Ovary (tissue), 9 donors: ENCODE data around the gene SCAMP5. TPM values are rescaled to one million over a fixed set of nuclear protein-coding genes. Genes with fewer than 3 reads are reported as not detected.
A peak's percentile ranks its signal among the peaks of the same experiment; 100 is the strongest.

Source experiments
- DNase-seq, 5 donors: peaks; one replicate each; pipeline ENCODE4 v3.0.0-alpha.2; 2019 to 2020
- H3K27ac ChIP-seq, 2 donors: fragments of 200-600 bp; one replicate each; pipeline versions ENCODE4 v1.5.1 to v1.8.0; 2019 to 2022
- H3K27me3 ChIP-seq: fragments of 200-600 bp; one replicate; pipeline ENCODE4 v1.8.0; 2022
- H3K36me3 ChIP-seq: fragments of 200-600 bp; sonication (generic); one replicate; pipeline ENCODE4 v1.5.1; 2019
- H3K4me1 ChIP-seq: one replicate; pipeline ENCODE4 v1.8.1; 2013; ENCODE audit warnings: mild to moderate bottlenecking, moderate library complexity; ENCODE audit not compliant: insufficient read depth
- H3K4me3 ChIP-seq: fragments of 200-600 bp; sonication (generic); one replicate; pipeline ENCODE4 v1.5.1; 2017
- H3K9me3 ChIP-seq, 2 donors: fragments of 200-600 bp in 1 of 2; sonication (generic) in 1 of 2; one replicate each; pipeline versions ENCODE4 v1.5.1 to v1.8.1; 2013 to 2019; ENCODE audit warnings: mild to moderate bottlenecking in 1 of 2, moderate library complexity in 1 of 2
- CTCF ChIP-seq, 3 donors: fragments of 450-650 bp in 2 of 3; fragments of 200-600 bp in 1 of 3; IDR thresholded peaks; one replicate each; pipeline versions ENCODE4 v1.5.1 to v1.8.0; 2016 to 2022; ENCODE audit warnings: antibody characterized with exemption in 3 of 3, mild to moderate bottlenecking in 1 of 3
- EP300 ChIP-seq: sonication (generic); formaldehyde crosslinking; IDR thresholded peaks from one replicate; pipeline ENCODE4 v1.6.1; 2017; ENCODE audit warnings: antibody characterized with exemption
- POLR2A ChIP-seq: fragments of 450-650 bp; IDR thresholded peaks from one replicate; pipeline ENCODE4 v1.6.1; 2017; ENCODE audit warnings: antibody characterized with exemption, mild to moderate bottlenecking, moderate library complexity
- WGBS, 3 donors: extraction: QIAGEN DNeasy Blood & Tissue Kit in 1 of 3; methylation state at CpG; one replicate each; pipeline versions ENCODE4 v1.1.5 to v1.1.7; 2013 to 2017; 5-methylcytosine and 5-hydroxymethylcytosine counted together
- intact Hi-C, 4 donors: fragments of 100-400 bp; cut with DNase I; formaldehyde crosslinking; loops; one replicate each; pipeline versions ENCODE4 v1.11.0 to v1.15.1; 2022 to 2023
- polyA plus RNA-seq, 2 donors: library from polyadenylated mRNA; stranded (reverse); fragments of 200-250 nt in 1 of 2; fragments of 350-450 nt in 1 of 2; fragmentation: Illumina TruSeq in 1 of 2; extraction: RNeasy Lipid Tissue Mini Kit (QIAGEN cat#74804) in 1 of 2; gene quantifications; one replicate each; pipeline ENCODE4 v1.2.3, GENCODE V29; 2013 to 2014
- total RNA-seq, 7 donors: library from RNA; depleted of rRNA in 2 of 7; stranded (reverse); fragments of >200 nt in 2 of 7; fragmentation: NEBNext Ultra II Directional in 3 of 7; extraction: Animal tissue kit (Norgen Biotek cat#: 25700) in 3 of 7; gene quantifications; one replicate each; pipeline versions ENCODE4 v1.1.0 to v1.2.4, GENCODE V29; 2016 to 2023
- donor health status: DM: no; HTN: no; CAD: no; lungs with moderate emphysema.
- donor health status: DM: no; HTN: no; CAD: no.
- donor health status: Bipolar disorder and iron deficiency.
- donor health status: DM: yes; HTN: yes; CAD: no.
- donor health status: DM: no; HTN: no; CAD: no.
- donor health status: DM: yes; HTN: yes; CAD: no.

The SCAMP5 gene
- total and polyA plus RNA-seq, 9 donors = 2.6 to 17.8 (median 5.7) TPM

DNA sequence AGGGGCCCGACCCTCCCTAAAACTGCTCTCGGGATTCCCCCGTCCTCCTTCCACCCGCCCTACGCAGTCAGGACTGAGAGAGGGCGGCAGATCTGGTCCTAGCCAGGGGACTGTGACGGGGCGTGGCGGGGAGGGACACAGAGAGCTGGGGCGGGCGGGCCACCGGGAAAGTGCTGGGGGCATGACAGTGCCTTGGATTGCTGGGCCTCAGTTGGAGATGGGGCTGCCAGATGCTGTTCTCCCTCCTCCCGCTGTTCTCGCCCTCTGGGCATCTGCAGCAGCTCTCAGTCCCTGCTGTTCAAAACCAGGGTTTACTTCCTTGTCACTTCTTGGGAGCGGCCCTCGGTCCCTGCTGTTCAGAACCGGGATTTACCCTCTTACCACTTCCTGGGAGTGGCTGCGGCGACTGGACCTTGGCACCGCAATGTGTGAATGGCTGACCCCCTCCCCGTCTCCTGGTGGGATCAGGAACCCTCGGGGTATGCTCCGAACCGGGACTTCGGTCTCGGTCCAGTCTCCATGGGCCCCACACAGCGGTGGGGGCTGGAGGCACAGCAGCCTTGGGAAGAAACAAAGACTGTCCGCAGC lies 36.9 kb upstream of the SCAMP5 start:
- TF ChIP-seq POLR2A (no peak), CTCF (IDR thresholded peaks at IDR 0.05) (peak in 2 of 3 donors; percentile 24 to 39), EP300 (no peak)
- Histone ChIP-seq H3K27me3 (no peaks in the 10 kb centered on the region), H3K27ac (no peak overlapping the region), H3K4me3 (peak overlapping the region; percentile 56), H3K36me3 (no peaks in the 10 kb centered on the region), H3K9me3 (no peaks in the 10 kb centered on the region), H3K4me1 (peaks cover 3% of the 10 kb centered on the region)
- WGBS, 3 donors = 7 to 19% (median 15%) methylated on average over 25 to 28 of the region's 28 CpGs
- peak in 3 of 5 donors; percentile 35 to 45 (median 43) for DNase-seq
- intact Hi-C loops = loop anchor here in 3 of 4 donors (5.0 to 10.0 kb wide), 4 partner anchors 64 to 249 kb away; partner anchors contain the start of genes C15orf39 (in 1 of the 3), CSK (in 1 of the 3) and PPCDC (in 1 of the 3)

- Histone ChIP-seq H3K36me3 (no peaks in the 10 kb centered on the region), H3K4me3 (peak overlapping the region; percentile 56), H3K27ac (no peak overlapping the region), H3K4me1 (peaks cover 1% of the 10 kb centered on the region), H3K27me3 (no peaks in the 10 kb centered on the region), H3K9me3 (no peaks in the 10 kb centered on the region)
- intact Hi-C loops = loop anchor here in 3 of 4 donors (5.0 to 10.0 kb wide), 4 partner anchors 63 to 248 kb away; partner anchors contain the start of genes C15orf39 (in 1 of the 3), CSK (in 1 of the 3) and PPCDC (in 1 of the 3)
- TF ChIP-seq CTCF (IDR thresholded peaks at IDR 0.05) (no peak), POLR2A (no peak), EP300 (no peak)
- DNase-seq = peak in 1 of 5 donors; percentile 35
- 5 to 8% (median 7%) methylated on average over 47 of the region's 47 CpGs for WGBS, 3 donors
These were observed 36.3 kb upstream of the SCAMP5 start for GRCh38 chr15:74958908-74959585.

GRCh38 chr15:74959586-74959939 lies 35.8 kb upstream of the SCAMP5 start:
- H3K27ac ChIP-seq = no peak overlapping the region
- H3K4me1 ChIP-seq = peaks cover 1% of the 10 kb centered on the region
- 8 to 15% (median 13%) methylated on average over 8 of the region's 8 CpGs for WGBS, 3 donors

DNA sequence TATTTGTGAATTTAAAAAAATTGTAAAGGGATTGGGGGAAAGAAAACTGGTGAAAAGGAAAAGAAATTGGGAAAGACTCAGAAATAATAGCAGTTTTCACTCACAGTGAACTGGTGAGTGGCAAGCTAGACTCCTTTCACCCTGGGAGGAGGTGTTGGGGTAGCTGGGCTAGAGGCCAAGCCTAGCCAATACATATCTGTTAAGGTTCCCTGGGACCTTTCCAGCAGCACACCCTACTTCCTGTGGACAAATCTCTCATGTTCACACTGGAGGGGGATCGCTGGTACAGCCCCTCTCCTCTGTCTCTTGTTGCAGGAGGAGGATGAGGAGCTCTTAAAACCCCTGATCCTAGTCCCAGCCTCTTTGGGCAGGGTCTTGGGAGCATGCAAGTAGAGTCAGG lies 35.1 kb upstream of the SCAMP5 start:
- intact Hi-C loops = no loop called here
- Histone ChIP-seq H3K4me3 (no peak overlapping the region), H3K9me3 (no peaks in the 10 kb centered on the region), H3K27ac (no peak overlapping the region), H3K4me1 (peaks cover 1% of the 10 kb centered on the region), H3K27me3 (no peaks in the 10 kb centered on the region), H3K36me3 (no peaks in the 10 kb centered on the region)
- 71 to 100% (median 92%) methylated on average over 1 of the region's 1 CpG for WGBS, 3 donors
- no peak for DNase-seq
- TF ChIP-seq POLR2A (no peak), CTCF (IDR thresholded peaks at IDR 0.05) (no peak), EP300 (no peak)

More at GRCh38 chr15:74959586-74959939, 35.8 kb upstream of the SCAMP5 start:
- H3K9me3 ChIP-seq = no peaks in the 10 kb centered on the region
- H3K36me3 ChIP-seq = no peaks in the 10 kb centered on the region
- intact Hi-C loops = loop anchor here in 3 of 4 donors (5.0 to 10.0 kb wide), 4 partner anchors 63 to 248 kb away; partner anchors contain the start of genes C15orf39 (in 1 of the 3), CSK (in 1 of the 3) and PPCDC (in 1 of the 3)
- no peak for DNase-seq
- no peak for TF ChIP-seq POLR2A
- TF ChIP-seq EP300 = no peak
- no peak for TF ChIP-seq CTCF (IDR thresholded peaks at IDR 0.05)
- H3K4me3 ChIP-seq = no peak overlapping the region
- no peaks in the 10 kb centered on the region for H3K27me3 ChIP-seq
